AG09319 (cell line): ENCODE data around the gene ISG20L2.

ENCODE experiments used
- DNase-seq: peaks from one replicate; pipeline ENCODE4 v3.0.0-alpha.2; 2010; ENCODE audit warnings: low read depth; ENCODE audit errors: extremely low read depth
- TF ChIP-seq, protein P1 (sequence below): IDR thresholded peaks from 2 replicates; pipeline ENCODE4 v1.5.1; 2011; ENCODE audit warnings: low read depth, mild to moderate bottlenecking, inconsistent platforms, low read length, moderate library complexity

Gene ISG20L2

DNA sequence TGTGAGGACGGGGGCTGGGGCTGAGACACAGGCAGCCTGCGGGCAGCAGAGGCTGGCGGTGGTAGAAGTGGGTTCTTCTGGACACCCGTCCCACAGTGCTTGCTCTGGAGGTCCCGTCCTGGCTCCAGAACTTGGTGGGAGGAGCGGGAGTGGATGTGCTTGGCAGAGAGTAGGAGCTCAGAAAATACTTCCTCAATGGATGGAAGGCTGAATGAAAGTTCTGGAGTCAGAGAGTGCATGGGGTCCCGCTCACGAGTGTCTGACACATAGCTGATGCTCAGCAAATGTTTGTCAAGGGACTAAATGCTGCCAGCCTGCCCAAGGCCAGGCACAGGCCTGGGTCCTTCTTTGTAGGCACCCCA lies 37.9 kb downstream of the ISG20L2 start:
- TF ChIP-seq, protein P1, sequence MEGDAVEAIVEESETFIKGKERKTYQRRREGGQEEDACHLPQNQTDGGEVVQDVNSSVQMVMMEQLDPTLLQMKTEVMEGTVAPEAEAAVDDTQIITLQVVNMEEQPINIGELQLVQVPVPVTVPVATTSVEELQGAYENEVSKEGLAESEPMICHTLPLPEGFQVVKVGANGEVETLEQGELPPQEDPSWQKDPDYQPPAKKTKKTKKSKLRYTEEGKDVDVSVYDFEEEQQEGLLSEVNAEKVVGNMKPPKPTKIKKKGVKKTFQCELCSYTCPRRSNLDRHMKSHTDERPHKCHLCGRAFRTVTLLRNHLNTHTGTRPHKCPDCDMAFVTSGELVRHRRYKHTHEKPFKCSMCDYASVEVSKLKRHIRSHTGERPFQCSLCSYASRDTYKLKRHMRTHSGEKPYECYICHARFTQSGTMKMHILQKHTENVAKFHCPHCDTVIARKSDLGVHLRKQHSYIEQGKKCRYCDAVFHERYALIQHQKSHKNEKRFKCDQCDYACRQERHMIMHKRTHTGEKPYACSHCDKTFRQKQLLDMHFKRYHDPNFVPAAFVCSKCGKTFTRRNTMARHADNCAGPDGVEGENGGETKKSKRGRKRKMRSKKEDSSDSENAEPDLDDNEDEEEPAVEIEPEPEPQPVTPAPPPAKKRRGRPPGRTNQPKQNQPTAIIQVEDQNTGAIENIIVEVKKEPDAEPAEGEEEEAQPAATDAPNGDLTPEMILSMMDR, result no peak
- DNase-seq, result no peak

DNA sequence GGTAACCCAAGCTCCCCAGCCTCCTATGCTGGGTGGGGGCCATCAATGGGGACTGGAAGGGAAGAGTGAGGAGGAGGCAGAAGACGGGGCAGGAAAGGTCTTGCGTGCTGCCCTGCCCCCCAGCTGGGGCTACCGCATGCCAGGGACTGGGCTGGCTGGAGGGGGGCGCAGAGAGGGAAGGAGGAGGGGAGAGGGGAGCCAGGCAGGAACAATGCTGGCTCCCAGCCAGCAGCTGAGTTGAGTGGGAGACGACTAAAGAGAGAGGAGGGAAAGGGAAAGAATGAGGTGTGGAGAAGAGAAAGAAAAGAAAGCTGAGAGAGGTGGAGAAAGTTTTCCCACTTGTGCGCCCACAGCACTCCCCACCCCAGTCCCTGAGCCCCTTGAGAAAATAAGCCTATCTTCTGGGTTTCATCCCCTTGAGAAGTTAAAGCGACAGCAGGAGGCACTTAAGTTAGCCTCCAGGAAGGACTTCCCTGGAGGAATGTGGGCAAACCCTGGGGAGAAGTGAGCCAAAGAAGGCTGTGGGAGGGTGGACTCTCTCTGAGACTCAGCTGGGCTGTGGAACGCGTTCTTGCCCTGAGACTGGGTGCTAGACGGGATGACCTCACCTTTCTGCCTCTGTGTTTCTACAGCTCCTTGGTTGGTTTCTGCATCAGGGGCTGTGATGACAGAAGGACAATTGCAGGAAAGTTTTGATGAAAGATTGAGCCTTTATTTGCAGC lies 38.5 kb downstream of the ISG20L2 start:
- DNase-seq, result no peak

DNA sequence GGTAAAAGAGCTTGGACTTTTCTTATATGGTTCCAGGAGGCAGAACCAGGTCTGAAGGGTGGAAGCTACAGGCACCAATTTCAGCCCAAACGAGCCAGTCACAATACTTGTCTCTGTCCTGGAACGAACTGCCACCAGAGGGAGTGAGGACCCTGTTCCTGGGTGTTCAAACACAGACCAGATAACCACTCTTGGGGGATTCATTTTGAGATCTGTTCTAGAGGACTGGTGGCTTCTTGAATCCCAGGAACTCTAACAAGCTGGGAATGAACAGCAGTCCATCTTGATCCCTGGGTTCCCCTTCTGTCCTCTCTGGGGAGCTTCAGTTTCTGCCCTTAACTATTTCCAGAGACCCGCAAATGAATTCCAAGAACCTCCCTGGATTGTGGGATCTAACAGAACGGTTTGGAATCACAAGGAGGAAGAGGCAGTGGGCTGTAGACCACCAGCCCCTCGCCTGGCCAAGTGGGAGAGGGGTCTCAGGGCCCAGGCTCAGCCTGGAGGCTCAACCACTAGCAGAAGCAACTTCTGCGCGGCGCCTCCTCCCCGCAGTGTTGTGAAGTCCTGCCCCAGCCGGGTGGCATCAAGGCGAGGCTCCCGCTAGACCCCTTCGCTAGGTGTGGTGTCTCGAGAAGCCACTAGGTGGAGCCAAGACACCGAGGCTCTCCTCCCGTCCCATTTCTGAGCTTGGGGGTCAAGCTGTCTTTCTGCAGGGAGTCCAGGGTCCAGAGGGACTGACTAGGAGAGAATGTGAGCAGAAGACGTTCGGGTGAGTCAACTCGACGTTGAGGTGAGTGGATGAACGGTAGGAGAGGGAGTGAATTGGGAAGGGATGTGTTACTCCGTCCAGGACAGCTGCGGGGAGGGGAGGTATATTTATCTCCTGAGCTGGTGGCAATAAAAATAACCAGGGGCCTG lies 39.3 kb downstream of the ISG20L2 start:
- TF ChIP-seq, protein P1, result peak; percentile 94

More for the DNA sequence above, 38.5 kb downstream of the ISG20L2 start:
- TF ChIP-seq, protein P1, result no peak

GRCh38 chr1:156684227-156684782 lies 44.3 kb downstream of the ISG20L2 start:
- no peak for DNase-seq
- TF ChIP-seq, protein P1, result no peak; the same call in 1 of the 2 replicates

More for the DNA sequence above, 39.3 kb downstream of the ISG20L2 start:
- DNase-seq, result no peak

GRCh38 chr1:156682166-156682890 lies 46.2 kb downstream of the ISG20L2 start:
- no peak for DNase-seq

DNA sequence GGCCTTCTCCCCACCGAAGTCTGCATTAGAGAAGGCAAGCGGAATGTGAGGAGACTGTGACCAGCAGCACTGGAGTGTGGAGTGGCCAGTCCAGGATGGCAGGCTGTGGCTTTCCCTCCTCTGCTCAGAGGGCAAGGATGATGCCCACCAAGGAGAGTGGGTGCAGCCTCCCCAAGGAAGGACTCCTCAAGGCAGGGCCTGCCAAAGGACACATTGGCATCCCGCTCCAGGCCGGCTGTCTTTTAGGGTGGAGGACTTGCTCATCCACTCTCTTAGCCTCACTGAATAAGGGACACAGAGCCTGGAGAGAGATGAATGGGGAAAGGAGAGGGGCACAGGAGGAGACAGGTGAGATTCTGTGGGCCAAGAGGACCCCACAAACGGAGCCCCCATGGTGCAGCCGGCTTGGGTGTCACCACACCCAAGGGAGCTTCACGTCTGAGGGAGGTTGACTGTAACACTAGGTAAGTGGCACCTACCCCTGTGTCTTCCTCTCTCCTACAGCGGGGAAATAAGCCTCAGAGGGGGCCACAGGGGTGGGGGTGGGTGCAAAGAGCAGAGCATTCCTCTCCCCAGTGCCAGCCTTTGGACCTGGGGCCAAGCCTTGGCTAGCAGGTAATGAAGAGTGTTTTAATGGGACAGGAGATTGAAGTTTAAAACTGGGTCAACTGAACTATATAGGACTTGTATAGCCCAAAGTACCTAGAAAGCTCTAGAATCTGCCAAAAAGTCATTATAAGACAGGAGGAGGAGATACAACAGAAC lies 47.2 kb downstream of the ISG20L2 start:
- TF ChIP-seq, protein P1, result no peak
- no peak for DNase-seq

More at GRCh38 chr1:156682166-156682890, 46.2 kb downstream of the ISG20L2 start:
- TF ChIP-seq, protein P1, result no peak
